Occipital lobe (tissue), 2 donors: ENCODE results near the gene DLGAP3. TPM values are rescaled to one million over a fixed set of nuclear protein-coding genes. Genes with fewer than 3 reads are reported as not detected.

ENCODE experiments used
- DNase-seq: peaks from one replicate; lab custom pipeline; 2025; lab: John Stamatoyannopoulos, UW
- total RNA-seq: library from RNA; depleted of rRNA; stranded (reverse); fragments of >200 nt; gene quantifications from one replicate; pipeline ENCODE4 v1.2.3, GENCODE V29; 2014

The DLGAP3 gene
- total RNA-seq, 1 donor from 2014 or later = 3.1 TPM

GRCh38 chr1:34929853-34930701, 627 bp upstream of the DLGAP3 start:
- DNase-seq = no peak

GRCh38 chr1:34928699-34929496, 552 bp downstream of the DLGAP3 start:
- no peak for DNase-seq

- no peak for DNase-seq
Observed at GRCh38 chr1:34928066-34928696, 1.3 kb downstream of the DLGAP3 start.

- DNase-seq = no peak
Observed at GRCh38 chr1:34927316-34927715, 2.1 kb downstream of the DLGAP3 start.

GRCh38 chr1:34926894-34927293, 2.6 kb downstream of the DLGAP3 start:
- DNase-seq = no peak

- DNase-seq = no peak
Observed at GRCh38 chr1:34926156-34926555, 3.3 kb downstream of the DLGAP3 start.

- no peak for DNase-seq
Observed at GRCh38 chr1:34925730-34926129, 3.7 kb downstream of the DLGAP3 start.

GRCh38 chr1:34924759-34925555, 4.5 kb downstream of the DLGAP3 start:
- no peak for DNase-seq

- peak; percentile 46 for DNase-seq
Observed at GRCh38 chr1:34923490-34923889, 6.0 kb downstream of the DLGAP3 start.

GRCh38 chr1:34918977-34919561, 10.4 kb downstream of the DLGAP3 start:
- DNase-seq = peak; percentile 75

- DNase-seq = no peak
Observed at GRCh38 chr1:34918386-34918976, 11.0 kb downstream of the DLGAP3 start.

GRCh38 chr1:34917017-34917416, 12.4 kb downstream of the DLGAP3 start:
- no peak for DNase-seq

GRCh38 chr1:34916104-34916503, 13.3 kb downstream of the DLGAP3 start:
- DNase-seq = no peak

- no peak for DNase-seq
Observed at GRCh38 chr1:34915521-34915920, 13.9 kb downstream of the DLGAP3 start.

GRCh38 chr1:34914958-34915357, 14.5 kb downstream of the DLGAP3 start:
- no peak for DNase-seq

GRCh38 chr1:34911465-34911864, 18.0 kb downstream of the DLGAP3 start:
- peak; percentile 55 for DNase-seq

- DNase-seq = no peak
Observed at GRCh38 chr1:34910425-34910824, 19.0 kb downstream of the DLGAP3 start.

- DNase-seq = no peak
Observed at GRCh38 chr1:34908369-34908768, 21.1 kb downstream of the DLGAP3 start.

- no peak for DNase-seq
Observed at GRCh38 chr1:34907487-34908090, 21.9 kb downstream of the DLGAP3 start.

GRCh38 chr1:34906756-34907155, 22.7 kb downstream of the DLGAP3 start:
- DNase-seq = peak; percentile 25
